Small intestine (tissue), 7 donors: ENCODE measurements around the gene SFXN2. TPM values are rescaled to one million over a fixed set of nuclear protein-coding genes. Genes with fewer than 3 reads are reported as not detected.

Experiments used
- DNase-seq, 2 donors: peaks; one replicate each; pipeline versions ENCODE4 v3.0.0 to v3.0.0-alpha.2; 2013
- FAIRE-seq: peaks from 2 replicates; lab custom pipeline; 2012; peaks lifted over from hg19 to GRCh38; lab: Jason Lieb, UNC
- H3K27ac ChIP-seq, 3 donors: one replicate each; pipeline ENCODE4 v1.5.1; 2013; ENCODE audit warnings: low read length in 2 of 3, mild to moderate bottlenecking in 2 of 3, control low read depth in 1 of 3, inconsistent platforms in 1 of 3, low read depth in 1 of 3, moderate library complexity in 1 of 3
- H3K27me3 ChIP-seq, 3 donors: one replicate each; pipeline ENCODE4 v1.6.1; 2013; ENCODE audit warnings: low read length in 3 of 3, inconsistent platforms in 1 of 3; ENCODE audit not compliant: control insufficient read depth in 3 of 3, insufficient read depth in 3 of 3
- H3K36me3 ChIP-seq, 3 donors: one replicate each; pipeline ENCODE4 v1.6.1; 2013; ENCODE audit warnings: low read length in 3 of 3, inconsistent platforms in 1 of 3, low read depth in 1 of 3, mild to moderate bottlenecking in 1 of 3, moderate library complexity in 1 of 3; ENCODE audit not compliant: control insufficient read depth in 3 of 3, insufficient read depth in 2 of 3
- H3K4me1 ChIP-seq, 3 donors: one replicate each; pipeline ENCODE4 v1.6.1; 2013; ENCODE audit warnings: low read length in 2 of 3, inconsistent platforms in 1 of 3, low read depth in 1 of 3, mild to moderate bottlenecking in 1 of 3, moderate library complexity in 1 of 3; ENCODE audit not compliant: control insufficient read depth in 3 of 3, insufficient read depth in 2 of 3
- H3K4me3 ChIP-seq, 3 donors: one replicate each; pipeline ENCODE4 v1.5.1; 2013; ENCODE audit warnings: low read length in 3 of 3, control low read depth in 1 of 3, inconsistent platforms in 1 of 3, low read depth in 1 of 3, mild to moderate bottlenecking in 1 of 3, moderate library complexity in 1 of 3
- H3K9me3 ChIP-seq, 2 donors: one replicate each; pipeline ENCODE4 v1.6.1; 2013; ENCODE audit warnings: low read depth in 1 of 2, low read length in 1 of 2; ENCODE audit not compliant: control insufficient read depth in 2 of 2, insufficient read depth in 1 of 2
- WGBS, 3 donors: extraction: QIAGEN DNeasy Blood & Tissue Kit; methylation state at CpG; one replicate each; pipeline ENCODE4 v1.1.7; 2013; 5-methylcytosine and 5-hydroxymethylcytosine counted together
- polyA plus RNA-seq, 4 donors: library from polyadenylated mRNA; stranded (reverse) in 3 of 4; unstranded in 1 of 4; fragments of 200-250 nt in 3 of 4; fragments of 120-200 nt in 1 of 4; gene quantifications; one replicate each; pipeline versions ENCODE4 v1.2.1 to v1.2.3, GENCODE V29; 2013
- donor health status: healthy with polysubstance abuse.
- donor health status: control.
- donor health status: control.
- donor health status: Bipolar disorder and iron deficiency.
- donor health status: healthy.

SFXN2 gene
- polyA plus RNA-seq, 4 donors: 2.0 to 31.2 (median 10.9) TPM

DNA sequence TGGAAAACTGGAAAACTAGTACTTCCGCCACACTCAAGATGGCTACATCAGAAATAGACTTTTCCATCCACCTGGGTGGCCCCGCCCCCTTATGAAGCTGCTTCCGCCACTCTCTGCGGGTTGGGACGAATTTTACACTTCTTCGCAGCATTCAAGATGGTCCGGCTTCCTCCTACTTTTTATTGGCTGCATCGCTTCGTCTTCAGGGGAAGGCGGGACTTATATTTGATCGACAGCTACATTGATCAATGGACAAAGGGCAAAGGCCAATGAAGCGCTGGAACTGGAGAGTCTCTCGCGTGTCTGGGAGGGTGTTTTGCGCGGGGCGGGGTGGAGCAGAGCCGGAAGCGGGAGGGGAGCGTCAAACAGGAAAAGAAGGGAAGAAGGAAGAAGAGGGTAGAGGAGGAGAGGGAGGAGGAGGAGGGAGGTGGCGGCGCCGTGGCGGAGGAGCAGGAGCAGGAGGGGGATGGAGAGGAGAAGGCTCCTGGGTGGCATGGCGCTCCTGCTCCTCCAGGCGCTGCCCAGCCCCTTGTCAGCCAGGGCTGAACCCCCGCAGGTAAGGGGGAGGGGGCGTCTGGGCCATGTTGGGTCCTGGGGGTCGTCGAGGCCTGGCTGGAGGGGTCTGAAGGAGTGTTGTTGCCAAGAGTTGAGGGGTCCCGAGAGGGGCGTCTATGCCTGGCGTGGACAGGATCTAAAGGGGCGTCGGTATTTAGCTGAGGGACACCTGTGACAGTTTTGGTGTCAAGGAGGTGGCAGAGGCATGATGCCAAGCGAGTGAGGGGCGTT lies 29.3 kb downstream of the SFXN2 start, which contains the start of gene WBP1L:
TSS of gene WBP1L (plus strand) at position 361 of the 786 bp plus-strand sequence. CDS start at position 467, 106 bp downstream.
- Histone ChIP-seq H3K4me1 (peaks cover 5 to 24% (median 6%) of the 10 kb centered on the region in 3 donors), H3K36me3 (no peaks in the 10 kb centered on the region), H3K4me3 (peak within 1 kb of the TSS; percentile 75 to 99 (median 77)), H3K9me3 (no peaks in the 10 kb centered on the region), H3K27ac (peak within 1 kb of the TSS; percentile 12 to 71 (median 53)), H3K27me3 (no peaks in the 10 kb centered on the region)
- peak; percentile 94 for FAIRE-seq
- peak; percentile 99 to 100 for DNase-seq
- WGBS, 3 donors: 1% methylated on average over 31 to 37 of the region's 37 CpGs

DNA sequence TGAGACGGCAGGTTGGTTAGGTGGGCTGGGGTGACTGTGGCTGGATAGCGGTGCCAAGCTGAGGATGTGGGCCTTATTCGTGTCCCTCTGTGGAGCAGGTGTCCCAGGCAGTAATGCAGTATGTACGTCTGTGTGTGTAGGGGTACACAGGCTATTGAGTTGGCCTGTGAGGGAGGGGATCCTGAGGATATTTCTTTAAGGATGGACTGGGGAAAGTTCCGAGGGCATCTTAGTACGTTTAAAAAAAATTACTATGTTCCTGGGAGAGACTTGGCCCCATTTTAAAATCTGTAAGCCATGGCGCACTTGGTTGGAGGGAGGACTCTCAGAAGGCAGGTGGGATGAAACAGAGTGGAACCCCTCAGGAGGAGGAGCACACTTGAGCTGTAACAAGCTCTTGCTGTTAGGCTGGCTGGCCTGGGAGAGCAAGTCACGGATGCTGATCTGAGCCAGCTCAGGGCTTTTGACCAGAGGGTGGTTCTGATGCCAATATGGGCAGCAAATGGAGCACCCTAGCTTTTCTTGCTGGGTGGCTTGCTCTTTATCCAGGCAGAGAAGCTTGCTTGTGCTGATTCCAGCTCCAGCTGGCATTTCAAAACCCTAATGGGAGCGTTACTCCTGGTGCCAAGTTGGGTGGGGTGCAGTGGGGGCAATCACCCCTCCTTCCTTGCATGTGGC lies 30.1 kb downstream of the SFXN2 start:
- H3K27me3 ChIP-seq: no peaks in the 10 kb centered on the region
- peak; percentile 20 to 61 for DNase-seq
- no peaks in the 10 kb centered on the region for H3K36me3 ChIP-seq
- WGBS, 3 donors: 3 to 7% (median 4%) methylated on average over 9 of the region's 9 CpGs
- peak overlapping the region; percentile 12 to 71 (median 53) for H3K27ac ChIP-seq
- H3K9me3 ChIP-seq: no peaks in the 10 kb centered on the region
- H3K4me3 ChIP-seq: peak overlapping the region; percentile 75 to 99 (median 77)
- peaks cover 5 to 24% (median 6%) of the 10 kb centered on the region in 3 donors for H3K4me1 ChIP-seq
- FAIRE-seq: no peak

DNA sequence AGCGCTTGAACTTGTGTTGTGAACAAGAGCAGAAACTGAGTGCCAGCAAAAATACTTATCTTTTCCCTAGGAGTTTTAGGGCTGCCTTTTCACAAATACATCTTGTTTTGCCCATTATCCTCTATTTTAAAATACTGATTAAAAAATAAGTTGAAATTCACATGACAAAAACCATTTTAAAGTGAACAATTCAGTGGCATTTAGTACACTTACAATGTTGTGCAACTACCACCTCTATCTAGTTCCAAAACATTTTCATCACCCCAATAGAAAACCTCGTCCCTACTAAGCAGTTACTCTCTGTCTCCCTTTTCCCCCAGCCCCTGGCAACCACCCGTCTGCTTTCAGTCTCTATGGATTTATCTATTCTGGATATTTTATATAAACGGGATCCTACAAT lies 30.7 kb downstream of the SFXN2 start:
- no peaks in the 10 kb centered on the region for H3K9me3 ChIP-seq
- H3K4me3 ChIP-seq: peak overlapping the region in 2 of 3 donors; percentile 75 to 99
- no peaks in the 10 kb centered on the region for H3K27me3 ChIP-seq
- FAIRE-seq (no peak), DNase-seq (no peak)
- H3K4me1 ChIP-seq: peaks cover 5 to 19% (median 6%) of the 10 kb centered on the region in 3 donors
- peak overlapping the region in 1 of 3 donors; percentile 21 for H3K27ac ChIP-seq
- 54 to 66% (median 61%) methylated on average over 4 of the region's 4 CpGs for WGBS, 3 donors
- H3K36me3 ChIP-seq: no peaks in the 10 kb centered on the region

DNA sequence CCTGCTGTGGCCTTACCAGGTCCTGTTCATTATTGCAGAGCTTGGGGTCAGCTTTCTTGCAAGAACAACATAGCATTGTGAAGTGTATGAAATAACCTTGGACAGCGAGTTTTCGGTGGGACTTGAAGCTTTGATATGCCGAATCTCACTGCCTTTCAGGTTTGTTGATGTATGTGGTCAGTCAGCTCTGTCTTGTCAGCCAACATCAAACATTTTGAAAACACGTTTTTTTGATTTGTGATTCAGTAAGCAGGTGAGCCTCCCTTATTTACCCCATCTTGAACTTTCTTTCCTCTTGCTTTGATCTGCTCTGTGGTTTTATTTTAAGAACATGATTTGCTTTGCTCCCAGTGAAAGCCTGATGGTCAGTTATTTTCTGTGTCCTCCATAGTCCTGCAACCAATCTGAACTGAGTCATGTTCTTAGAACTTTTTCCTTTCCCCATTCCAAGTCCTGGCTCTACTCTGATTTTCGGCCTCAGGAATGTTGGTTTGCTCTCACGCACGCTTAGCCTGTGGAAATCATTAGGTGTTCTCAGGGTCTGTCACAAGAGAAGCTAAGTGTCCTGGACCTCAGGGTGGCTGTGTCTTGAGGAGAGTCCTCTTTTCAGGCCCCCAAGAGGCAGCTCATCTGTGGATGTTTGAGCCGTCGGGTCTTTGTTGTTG lies 38.0 kb downstream of the SFXN2 start:
- DNase-seq (no peak), FAIRE-seq (no peak)
- no peaks in the 10 kb centered on the region for H3K9me3 ChIP-seq
- no peaks in the 10 kb centered on the region for H3K27me3 ChIP-seq
- H3K36me3 ChIP-seq: peaks cover 0 to 9% (median 2%) of the 10 kb centered on the region in 3 donors
- H3K27ac ChIP-seq: peak overlapping the region in 1 of 3 donors; percentile 72
- peaks cover 0 to 2% (median 0%) of the 10 kb centered on the region in 3 donors for H3K4me1 ChIP-seq
- WGBS, 3 donors: 82 to 90% (median 85%) methylated on average over 9 of the region's 9 CpGs
- H3K4me3 ChIP-seq: no peak overlapping the region

DNA sequence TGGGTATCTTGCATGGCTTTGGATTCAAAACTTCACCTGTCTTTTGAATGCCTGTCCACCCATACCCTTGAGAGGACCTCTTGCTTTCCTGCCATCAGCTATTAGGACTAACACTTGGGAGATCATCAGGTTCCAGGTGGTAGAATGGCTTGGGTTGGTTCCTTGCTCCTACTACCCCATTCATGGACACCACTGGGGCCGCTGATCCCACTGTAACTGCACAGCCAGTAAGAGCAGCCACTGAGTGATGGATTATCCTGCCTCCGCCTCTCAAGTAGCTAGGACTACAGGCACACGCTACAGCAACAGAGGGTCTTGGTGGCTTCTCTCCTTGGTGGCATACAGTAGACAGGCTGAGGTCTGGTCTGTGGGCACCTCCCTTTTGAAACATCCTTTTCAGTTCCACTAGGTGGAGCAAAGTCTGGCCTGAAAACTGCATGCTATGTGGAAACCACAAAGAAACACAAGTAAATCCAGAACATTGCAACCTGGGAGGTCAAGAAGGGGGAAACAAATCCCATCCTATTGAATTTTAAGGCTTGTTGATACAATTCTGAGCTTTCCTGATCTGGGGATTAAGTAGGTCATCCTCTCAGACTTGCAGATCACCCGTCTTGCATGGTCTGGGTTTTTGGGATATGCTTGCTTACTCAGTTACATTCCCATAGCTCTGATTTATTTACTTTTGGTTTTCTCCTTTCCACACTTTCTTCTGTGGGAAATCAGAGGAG lies 38.7 kb downstream of the SFXN2 start:
- 69 to 89% (median 87%) methylated on average over 4 of the region's 4 CpGs for WGBS, 3 donors
- peaks cover 0 to 2% (median 0%) of the 10 kb centered on the region in 3 donors for H3K4me1 ChIP-seq
- DNase-seq: peak; percentile 39 to 54

DNA sequence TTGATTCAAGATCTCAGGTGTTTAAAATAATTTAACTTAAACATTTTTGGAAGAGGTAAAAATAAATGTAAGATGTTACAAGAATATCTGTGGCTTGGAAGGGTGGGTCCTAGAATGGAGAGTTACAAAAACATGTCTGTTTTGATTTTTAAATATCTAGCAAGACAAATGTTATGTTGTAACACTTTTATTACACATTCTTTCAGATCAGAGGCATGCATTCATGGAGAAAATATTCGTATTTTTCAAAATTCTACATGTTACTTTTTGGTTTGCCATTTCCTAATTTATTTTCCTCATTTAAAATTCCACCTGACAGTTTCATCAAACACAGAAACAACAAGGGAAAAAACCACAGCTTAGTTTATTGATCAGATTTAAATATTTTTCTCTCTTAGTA lies 39.3 kb downstream of the SFXN2 start:
- DNase-seq: no peak
- Histone ChIP-seq H3K27ac (peak overlapping the region in 1 of 3 donors; percentile 72), H3K4me1 (peaks cover 0 to 2% (median 0%) of the 10 kb centered on the region in 3 donors), H3K36me3 (peaks cover 0 to 9% (median 2%) of the 10 kb centered on the region in 3 donors), H3K9me3 (no peaks in the 10 kb centered on the region), H3K27me3 (no peaks in the 10 kb centered on the region), H3K4me3 (no peak overlapping the region)
- WGBS, 3 donors: 61 to 93% (median 81%) methylated on average over 1 of the region's 1 CpG
- peak; percentile 36 for FAIRE-seq

More for the DNA sequence above, 38.7 kb downstream of the SFXN2 start:
- FAIRE-seq: no peak
- Histone ChIP-seq H3K27ac (peak overlapping the region in 1 of 3 donors; percentile 72), H3K4me3 (no peak overlapping the region), H3K27me3 (no peaks in the 10 kb centered on the region), H3K9me3 (no peaks in the 10 kb centered on the region), H3K36me3 (peaks cover 0 to 9% (median 2%) of the 10 kb centered on the region in 3 donors)

DNA sequence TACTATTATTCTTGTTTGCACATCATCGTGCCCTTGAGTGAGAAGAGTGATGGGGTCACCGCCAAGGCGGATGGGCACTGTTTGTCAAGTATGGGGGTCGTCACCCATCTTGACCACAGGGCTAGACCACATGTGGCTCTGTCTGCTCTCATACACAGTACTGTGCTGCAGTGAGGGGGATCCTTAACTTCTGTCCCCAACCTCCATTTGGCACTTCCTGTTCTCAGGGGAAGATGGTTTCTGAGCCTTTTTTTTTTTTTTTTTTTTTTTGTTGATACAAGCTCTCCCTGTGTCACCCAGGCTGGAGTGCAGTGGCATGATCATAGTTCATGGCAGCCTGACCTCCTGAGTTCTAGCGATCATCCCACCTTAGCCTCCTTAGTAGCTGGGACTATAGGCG lies 42.9 kb downstream of the SFXN2 start:
- Histone ChIP-seq H3K27ac (no peak overlapping the region), H3K4me1 (peaks cover 0 to 2% (median 0%) of the 10 kb centered on the region in 3 donors), H3K27me3 (no peaks in the 10 kb centered on the region), H3K9me3 (no peaks in the 10 kb centered on the region), H3K4me3 (no peak overlapping the region), H3K36me3 (peaks cover 0 to 11% (median 2%) of the 10 kb centered on the region in 3 donors)
- FAIRE-seq (no peak), DNase-seq (no peak)
- WGBS, 3 donors: 92 to 99% (median 95%) methylated on average over 6 of the region's 6 CpGs
